Breast epithelium (tissue), 3 donors: ENCODE data around the gene RBM5.

Experiments used
- POLR2A ChIP-seq: fragments of 450-650 bp; IDR thresholded peaks from one replicate; pipeline ENCODE4 v1.6.1; 2016; ENCODE audit warnings: antibody characterized with exemption, mild to moderate bottlenecking, moderate library complexity
- POLR2AphosphoS5 ChIP-seq, 3 donors: sonication (generic); formaldehyde crosslinking; IDR thresholded peaks; one replicate each; pipeline ENCODE4 v1.6.1; 2017; ENCODE audit warnings: antibody characterized with exemption in 3 of 3

DNA sequence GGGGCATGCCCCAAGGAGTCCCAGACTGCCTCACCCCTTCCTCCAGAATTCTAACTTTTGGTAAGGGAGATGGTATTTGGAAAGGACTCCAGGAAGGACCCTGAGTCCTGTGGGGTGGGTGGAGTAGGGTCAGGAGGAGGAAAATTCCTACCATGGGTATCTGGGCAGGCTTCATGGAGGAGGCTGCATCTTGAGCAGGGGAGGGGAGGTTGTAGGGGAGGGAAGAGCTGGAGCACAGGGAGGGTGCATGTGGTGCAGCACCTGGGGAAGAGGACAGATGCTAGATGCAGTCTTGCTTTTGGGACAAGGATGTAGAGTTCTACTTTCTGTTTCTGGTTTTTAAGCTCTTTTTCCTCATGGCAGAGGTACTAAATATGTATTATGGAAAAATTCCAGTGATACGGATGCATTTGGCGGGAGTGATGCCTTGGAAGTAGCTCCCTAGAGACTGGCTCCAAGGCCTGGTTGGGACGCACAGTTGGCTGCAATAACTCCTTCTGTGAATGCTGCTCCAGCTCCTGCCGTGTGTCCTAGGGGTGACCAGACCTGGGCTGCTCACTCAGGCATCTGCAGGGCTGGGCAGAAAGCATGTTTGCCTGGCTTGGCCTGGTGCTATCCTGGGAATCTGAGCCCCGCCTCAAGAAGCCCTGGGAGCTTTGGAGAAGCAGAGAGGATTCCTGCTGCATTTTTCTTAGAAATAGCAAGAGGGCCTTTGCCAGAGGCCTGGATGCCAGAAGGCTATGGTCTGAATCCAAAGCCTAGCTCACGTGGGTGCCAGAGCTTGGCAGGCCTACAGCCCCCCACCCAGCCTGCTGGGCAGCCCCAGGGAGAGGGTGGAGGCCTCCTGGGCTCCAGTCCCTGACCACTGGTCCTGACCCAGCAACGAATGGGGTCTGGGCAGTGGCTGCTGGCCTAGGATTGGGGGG, 76.5 kb downstream of the RBM5 start:
- TF ChIP-seq POLR2AphosphoS5 (IDR thresholded peaks at IDR 0.05) = no peak
- TF ChIP-seq POLR2A = no peak
